Measurements from ENCODE around the gene RPLP1.

RPLP1 gene

GRCh38 chr15:69478259-69478781 lies 25.7 kb downstream of the RPLP1 start:
- Histone ChIP-seq H3K27ac (no peak overlapping the region), H3K4me1 (no peaks in the 10 kb centered on the region), H2AFZ (no peak overlapping the region), H3K9ac (no peak overlapping the region), H3K36me3 (ENCODE audit: control insufficient read depth, insufficient read depth, low read length) (no peaks in the 10 kb centered on the region), H3K9me3 (ENCODE audit: control insufficient read depth, low read length) (no peaks in the 10 kb centered on the region), H3K4me3 (ENCODE audit: low read depth, low read length) (no peak overlapping the region), H3K4me2 (ENCODE audit: low read length) (no peak overlapping the region), H3K27me3 (ENCODE audit: control insufficient read depth, insufficient read depth, low read length) (no peaks in the 10 kb centered on the region), H3K79me2 (no peaks in the 10 kb centered on the region)
- TF ChIP-seq CTCF (IDR thresholded peaks at IDR 0.05), result peak; percentile 50

- no peak overlapping the region for H3K9ac ChIP-seq
- H3K4me2 ChIP-seq (ENCODE audit: low read length), result no peak overlapping the region
- no peak overlapping the region for H3K27ac ChIP-seq
- H3K4me3 ChIP-seq (ENCODE audit: low read depth, low read length), result no peak overlapping the region
- no peak for TF ChIP-seq CTCF (IDR thresholded peaks at IDR 0.05)
- no peaks in the 10 kb centered on the region for H3K79me2 ChIP-seq
- no peaks in the 10 kb centered on the region for H3K27me3 ChIP-seq (ENCODE audit: control insufficient read depth, insufficient read depth, low read length)
- H2AFZ ChIP-seq, result no peak overlapping the region
- no peaks in the 10 kb centered on the region for H3K9me3 ChIP-seq (ENCODE audit: control insufficient read depth, low read length)
- no peaks in the 10 kb centered on the region for H3K4me1 ChIP-seq
- no peaks in the 10 kb centered on the region for H3K36me3 ChIP-seq (ENCODE audit: control insufficient read depth, insufficient read depth, low read length)
Observed at GRCh38 chr15:69479081-69479480, 26.5 kb downstream of the RPLP1 start.

GRCh38 chr15:69479971-69480370 lies 27.4 kb downstream of the RPLP1 start:
- Histone ChIP-seq H3K4me1 (peaks cover 4% of the 10 kb centered on the region), H3K9me3 (ENCODE audit: control insufficient read depth, low read length) (no peaks in the 10 kb centered on the region), H3K27ac (no peak overlapping the region), H3K27me3 (ENCODE audit: control insufficient read depth, insufficient read depth, low read length) (no peaks in the 10 kb centered on the region), H3K4me2 (ENCODE audit: low read length) (no peak overlapping the region), H3K36me3 (ENCODE audit: control insufficient read depth, insufficient read depth, low read length) (no peaks in the 10 kb centered on the region), H3K4me3 (ENCODE audit: low read depth, low read length) (no peak overlapping the region), H3K79me2 (no peaks in the 10 kb centered on the region), H3K9ac (no peak overlapping the region), H2AFZ (no peak overlapping the region)
- TF ChIP-seq CTCF (IDR thresholded peaks at IDR 0.05), result no peak

GRCh38 chr15:69480932-69481331 lies 28.3 kb downstream of the RPLP1 start:
- H3K27ac ChIP-seq, result no peak overlapping the region
- H3K9me3 ChIP-seq (ENCODE audit: control insufficient read depth, low read length), result no peaks in the 10 kb centered on the region
- H3K36me3 ChIP-seq (ENCODE audit: control insufficient read depth, insufficient read depth, low read length), result no peaks in the 10 kb centered on the region
- H3K4me3 ChIP-seq (ENCODE audit: low read depth, low read length), result no peak overlapping the region
- H3K4me1 ChIP-seq, result peaks cover 6% of the 10 kb centered on the region
- TF ChIP-seq CTCF (IDR thresholded peaks at IDR 0.05), result no peak
- H3K79me2 ChIP-seq, result no peaks in the 10 kb centered on the region
- no peak overlapping the region for H2AFZ ChIP-seq
- H3K4me2 ChIP-seq (ENCODE audit: low read length), result no peak overlapping the region
- no peak overlapping the region for H3K9ac ChIP-seq
- no peaks in the 10 kb centered on the region for H3K27me3 ChIP-seq (ENCODE audit: control insufficient read depth, insufficient read depth, low read length)

- H3K4me3 ChIP-seq (ENCODE audit: low read depth, low read length), result no peak overlapping the region
- no peak overlapping the region for H3K27ac ChIP-seq
- no peaks in the 10 kb centered on the region for H3K79me2 ChIP-seq
- no peak overlapping the region for H3K4me2 ChIP-seq (ENCODE audit: low read length)
- H3K9me3 ChIP-seq (ENCODE audit: control insufficient read depth, low read length), result no peaks in the 10 kb centered on the region
- peaks cover 6% of the 10 kb centered on the region for H3K4me1 ChIP-seq
- no peak overlapping the region for H2AFZ ChIP-seq
- no peaks in the 10 kb centered on the region for H3K27me3 ChIP-seq (ENCODE audit: control insufficient read depth, insufficient read depth, low read length)
- no peak for TF ChIP-seq CTCF (IDR thresholded peaks at IDR 0.05)
- H3K9ac ChIP-seq, result no peak overlapping the region
- H3K36me3 ChIP-seq (ENCODE audit: control insufficient read depth, insufficient read depth, low read length), result no peaks in the 10 kb centered on the region
Observed at GRCh38 chr15:69482686-69483256, 30.2 kb downstream of the RPLP1 start.
